GM10847 (cell line): Measurements from ENCODE around the gene MEST.

Source experiments
- POLR2A ChIP-seq: IDR thresholded peaks from 2 replicates; pipeline ENCODE4 v1.6.1; 2011; ENCODE audit not compliant: insufficient read length; ENCODE audit errors: extremely low read depth

The MEST gene

GRCh38 chr7:130493275-130493873, 1.5 kb downstream of the MEST start:
- no peak for TF ChIP-seq POLR2A

GRCh38 chr7:130494431-130494858, 2.6 kb downstream of the MEST start:
- no peak for TF ChIP-seq POLR2A

- no peak for TF ChIP-seq POLR2A
These were observed 8.6 kb downstream of the MEST start for GRCh38 chr7:130500463-130500862.

GRCh38 chr7:130500910-130501309, 9.0 kb downstream of the MEST start:
- TF ChIP-seq POLR2A = no peak

GRCh38 chr7:130505753-130506152, 13.9 kb downstream of the MEST start:
- TF ChIP-seq POLR2A = no peak

- no peak for TF ChIP-seq POLR2A
These were observed 14.5 kb downstream of the MEST start for GRCh38 chr7:130506358-130506757.

GRCh38 chr7:130513447-130513846, 21.6 kb downstream of the MEST start:
- no peak for TF ChIP-seq POLR2A

- TF ChIP-seq POLR2A = no peak
These were observed 23.6 kb downstream of the MEST start for GRCh38 chr7:130515315-130516040.

- no peak for TF ChIP-seq POLR2A
These were observed 29.5 kb downstream of the MEST start for GRCh38 chr7:130521258-130521951.

GRCh38 chr7:130524628-130525027, 32.7 kb downstream of the MEST start:
- no peak for TF ChIP-seq POLR2A

- no peak for TF ChIP-seq POLR2A
These were observed 37.5 kb downstream of the MEST start for GRCh38 chr7:130529417-130529816.

- no peak for TF ChIP-seq POLR2A
These were observed 51.7 kb downstream of the MEST start for GRCh38 chr7:130543487-130544010.

- no peak for TF ChIP-seq POLR2A
These were observed 52.5 kb downstream of the MEST start for GRCh38 chr7:130544356-130544755.

GRCh38 chr7:130553398-130554029, 61.6 kb downstream of the MEST start:
- TF ChIP-seq POLR2A = no peak

- TF ChIP-seq POLR2A = no peak
These were observed 62.6 kb downstream of the MEST start for GRCh38 chr7:130554481-130554880.
